CD4-positive, CD25-positive, alpha-beta regulatory T cell (primary cell): ENCODE data around the gene PKDCC. TPM values are rescaled to one million over a fixed set of nuclear protein-coding genes. Genes with fewer than 3 reads are reported as not detected.
"Not testable (repeated sequence)": the region's sequence is repeated elsewhere in the genome, so short reads cannot be mapped to it uniquely, and the experiment has no call there.

Experiments
- ATAC-seq, 2 donors: fragments of 150-1000 bp; cut with Tn5 transposase; one replicate each; pipeline ENCODE4 v1.10.0; 2021; ENCODE audit warnings: low read depth in 2 of 2, moderate number of reproducible peaks in 2 of 2, moderate library complexity in 1 of 2
- DNase-seq, 3 donors: peaks; one replicate each; pipeline versions ENCODE4 v3.0.0 to v3.0.0-alpha.2; 2012 to 2022; ENCODE audit warnings: mixed read lengths in 1 of 3
- H3K27ac ChIP-seq: one replicate; pipeline ENCODE4 v1.7.0; 2013; ENCODE audit warnings: mild to moderate bottlenecking, low read length; ENCODE audit not compliant: insufficient read depth, poor library complexity, severe bottlenecking
- H3K27me3 ChIP-seq: one replicate; pipeline ENCODE4 v1.7.0; 2013; ENCODE audit warnings: low read length; ENCODE audit not compliant: control insufficient read depth, insufficient read depth
- H3K36me3 ChIP-seq: one replicate; pipeline ENCODE4 v1.7.0; 2013; ENCODE audit warnings: mild to moderate bottlenecking, low read length, moderate library complexity; ENCODE audit not compliant: control insufficient read depth, insufficient read depth
- H3K4me1 ChIP-seq: 2 replicates; pipeline ENCODE4 v1.7.0; 2013; ENCODE audit warnings: mild to moderate bottlenecking, low read length; ENCODE audit not compliant: insufficient read depth, control insufficient read depth, poor library complexity, severe bottlenecking
- H3K4me3 ChIP-seq: one replicate; pipeline ENCODE4 v1.7.0; 2013; ENCODE audit warnings: low read depth, mild to moderate bottlenecking, low read length, moderate library complexity
- H3K9me3 ChIP-seq, 2 experiments: 1 replicate in 1 of 2; 2 replicates in 1 of 2; pipeline ENCODE4 v1.7.0; 2013; ENCODE audit warnings: low read length in 2 of 2, mild to moderate bottlenecking in 1 of 2, moderate library complexity in 1 of 2; ENCODE audit not compliant: control insufficient read depth in 2 of 2
- H3K27ac Mint-ChIP-seq, 3 donors: one replicate each; pipeline ENCODE4 v1.8.0; 2020 to 2022; ENCODE audit warnings: mild to moderate bottlenecking in 3 of 3, mixed read lengths in 3 of 3, moderate library complexity in 2 of 3
- H3K27me3 Mint-ChIP-seq: one replicate; pipeline ENCODE4 v1.8.0; 2022; ENCODE audit warnings: mild to moderate bottlenecking, mixed read lengths
- H3K36me3 Mint-ChIP-seq: one replicate; pipeline ENCODE4 v1.8.0; 2020; ENCODE audit warnings: mixed read lengths
- H3K4me1 Mint-ChIP-seq, 4 donors: one replicate each; pipeline ENCODE4 v1.8.0; 2020 to 2022; ENCODE audit warnings: mixed read lengths in 4 of 4, mild to moderate bottlenecking in 1 of 4
- H3K4me3 Mint-ChIP-seq, 4 donors: one replicate each; pipeline ENCODE4 v1.8.0; 2020 to 2022; ENCODE audit warnings: mild to moderate bottlenecking in 4 of 4, mixed read lengths in 4 of 4, moderate library complexity in 3 of 4
- H3K9me3 Mint-ChIP-seq, 7 donors: one replicate each; pipeline ENCODE4 v1.8.0; 2020 to 2022; ENCODE audit warnings: mixed read lengths in 7 of 7, mild to moderate bottlenecking in 3 of 7, moderate library complexity in 2 of 7
- polyA plus RNA-seq, 4 donors: library from polyadenylated mRNA; unstranded; fragments of 300-500 nt; fragmentation: Illumina TruSeq; gene quantifications; one replicate each; pipeline ENCODE4 v1.2.3, GENCODE V29; 2021
- total RNA-seq: library from RNA; stranded (reverse); gene quantifications from one replicate; pipeline ENCODE4 v1.2.3, GENCODE V29; 2022

The PKDCC gene
- total and polyA plus RNA-seq, 5 donors from 2014 or later: not detected

- DNase-seq (no peak), ATAC-seq (no peak)
- no peaks in the 10 kb centered on the region for H3K36me3 ChIP-seq
- H3K36me3 Mint-ChIP-seq: no peaks in the 10 kb centered on the region
- H3K4me3 Mint-ChIP-seq: no peak overlapping the region
- no peaks in the 10 kb centered on the region for H3K4me1 ChIP-seq
- H3K27ac ChIP-seq: no peak overlapping the region
- H3K9me3 Mint-ChIP-seq: peaks cover 0 to under 1% (median 0%) of the 10 kb centered on the region in 7 donors
- peaks cover 7% of the 10 kb centered on the region for H3K27me3 ChIP-seq
- H3K27ac Mint-ChIP-seq: no peak overlapping the region
- H3K4me3 ChIP-seq: no peak overlapping the region
- H3K4me1 Mint-ChIP-seq: peaks cover 0 to 16% (median 7%) of the 10 kb centered on the region in 4 donors
- no peaks in the 10 kb centered on the region for H3K9me3 ChIP-seq
- peaks cover 39% of the 10 kb centered on the region for H3K27me3 Mint-ChIP-seq
Observed at GRCh38 chr2:42082016-42082415, 34.2 kb downstream of the PKDCC start.

DNA sequence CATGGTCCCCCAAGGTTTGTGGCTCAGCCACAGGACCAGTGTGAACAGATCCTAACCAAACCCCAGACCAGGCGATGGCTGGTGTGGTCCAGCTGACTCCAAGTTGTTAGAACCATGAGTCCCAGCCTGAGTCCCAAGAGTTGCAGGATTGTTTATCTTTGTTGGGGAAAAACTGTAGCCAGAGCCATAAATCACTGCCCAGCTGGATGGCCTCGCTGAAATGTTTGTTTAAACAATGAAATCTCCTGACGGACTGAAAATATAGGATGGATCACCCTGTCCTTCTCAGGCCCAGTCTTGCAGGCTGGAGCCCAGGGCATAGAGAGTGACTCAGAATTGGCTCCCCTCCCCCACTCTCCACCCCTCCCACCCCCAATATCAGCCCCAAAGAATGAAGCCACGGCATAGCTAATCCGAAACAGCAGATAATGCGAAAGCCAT, 36.4 kb downstream of the PKDCC start:
- Histone ChIP-seq H3K4me3 (no peak overlapping the region), H3K27me3 (peaks cover 6% of the 10 kb centered on the region), H3K9me3 (no peaks in the 10 kb centered on the region), H3K4me1 (no peaks in the 10 kb centered on the region), H3K36me3 (no peaks in the 10 kb centered on the region), H3K27ac (no peak overlapping the region)
- H3K9me3 Mint-ChIP-seq: no peaks in the 10 kb centered on the region
- no peak for ATAC-seq
- no peak for DNase-seq
- peaks cover 32% of the 10 kb centered on the region for H3K27me3 Mint-ChIP-seq
- no peak overlapping the region for H3K27ac Mint-ChIP-seq
- no peak overlapping the region for H3K4me3 Mint-ChIP-seq
- peaks cover 0 to 16% (median 7%) of the 10 kb centered on the region in 4 donors for H3K4me1 Mint-ChIP-seq
- H3K36me3 Mint-ChIP-seq: no peaks in the 10 kb centered on the region

DNA sequence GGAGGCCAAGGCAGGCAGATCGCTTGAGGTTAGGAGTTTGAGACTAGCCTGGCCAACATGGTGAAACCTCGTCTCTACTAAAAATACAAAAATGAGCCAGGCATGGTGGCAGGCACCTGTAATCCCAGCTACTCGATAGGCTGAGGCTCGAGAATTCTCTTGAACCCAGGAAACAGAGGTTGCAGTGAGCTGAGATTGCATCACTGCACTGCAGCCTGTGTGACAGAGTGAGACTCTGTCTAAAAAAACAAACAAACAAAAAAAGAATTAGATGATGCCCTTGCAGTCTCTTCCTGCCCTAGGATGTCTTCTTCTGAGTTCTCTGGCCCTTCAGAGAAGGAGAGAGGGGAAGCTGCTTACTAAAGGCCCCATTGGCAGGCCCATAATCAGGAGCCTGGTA, 37.2 kb downstream of the PKDCC start:
- H3K36me3 ChIP-seq, H3K4me3 Mint-ChIP-seq, ATAC-seq, H3K27ac Mint-ChIP-seq, DNase-seq, H3K4me1 ChIP-seq, H3K36me3 Mint-ChIP-seq, H3K27me3 ChIP-seq, H3K4me3 ChIP-seq, H3K27ac ChIP-seq, H3K9me3 ChIP-seq, H3K9me3 Mint-ChIP-seq: not testable (repeated sequence)
- Mint-ChIP-seq H3K27me3 (peaks cover 23% of the 10 kb centered on the region), H3K4me1 (peaks cover 0 to 16% (median 8%) of the 10 kb centered on the region in 4 donors)

GRCh38 chr2:42085706-42086487, 38.1 kb downstream of the PKDCC start:
- H3K4me3 Mint-ChIP-seq: no peak overlapping the region
- no peak for DNase-seq
- Histone ChIP-seq H3K36me3 (no peaks in the 10 kb centered on the region), H3K4me3 (no peak overlapping the region), H3K9me3 (no peaks in the 10 kb centered on the region), H3K4me1 (no peaks in the 10 kb centered on the region), H3K27ac (no peak overlapping the region), H3K27me3 (no peaks in the 10 kb centered on the region)
- H3K27ac Mint-ChIP-seq: no peak overlapping the region
- H3K4me1 Mint-ChIP-seq: peaks cover 0 to 16% (median 8%) of the 10 kb centered on the region in 4 donors
- peaks cover 0 to 1% (median 0%) of the 10 kb centered on the region in 7 donors for H3K9me3 Mint-ChIP-seq
- no peaks in the 10 kb centered on the region for H3K36me3 Mint-ChIP-seq
- ATAC-seq: no peak
- H3K27me3 Mint-ChIP-seq: peaks cover 26% of the 10 kb centered on the region

DNA sequence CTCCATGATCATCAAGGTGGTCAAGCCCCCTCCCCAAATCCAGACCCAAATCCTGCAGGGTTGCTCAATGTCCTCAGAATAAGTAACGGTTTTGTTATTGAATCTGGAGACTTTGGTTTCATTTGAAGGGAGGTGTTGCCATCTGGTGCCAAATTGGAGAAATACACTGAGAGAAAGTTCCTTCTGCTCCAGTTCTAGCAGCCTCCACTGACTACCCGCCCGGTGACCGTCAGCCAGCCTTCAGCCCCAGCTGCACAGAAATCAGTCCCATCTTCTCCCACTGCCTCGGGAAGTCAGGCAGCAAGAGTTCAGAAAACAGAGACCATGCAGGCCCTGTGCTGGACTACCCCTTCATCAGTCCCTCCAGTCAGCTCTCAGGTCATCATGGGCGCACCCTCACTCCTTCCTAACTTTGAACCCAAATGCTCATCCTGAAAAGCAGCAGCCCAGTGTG, 38.7 kb downstream of the PKDCC start:
- H3K4me3 ChIP-seq: no peak overlapping the region
- no peak overlapping the region for H3K27ac ChIP-seq
- peaks cover 0 to 16% (median 8%) of the 10 kb centered on the region in 4 donors for H3K4me1 Mint-ChIP-seq
- peaks cover 25% of the 10 kb centered on the region for H3K27me3 Mint-ChIP-seq
- H3K27ac Mint-ChIP-seq: no peak overlapping the region
- H3K36me3 Mint-ChIP-seq: no peaks in the 10 kb centered on the region
- no peaks in the 10 kb centered on the region for H3K27me3 ChIP-seq
- H3K9me3 Mint-ChIP-seq: peaks cover 0 to 1% (median 0%) of the 10 kb centered on the region in 7 donors
- H3K36me3 ChIP-seq: no peaks in the 10 kb centered on the region
- no peak overlapping the region for H3K4me3 Mint-ChIP-seq
- H3K4me1 ChIP-seq: no peaks in the 10 kb centered on the region
- ATAC-seq (peak in 1 of 2 donors; percentile 34), DNase-seq (peak; percentile 12 to 71 (median 57))
- H3K9me3 ChIP-seq: no peaks in the 10 kb centered on the region

- Mint-ChIP-seq H3K36me3 (no peaks in the 10 kb centered on the region), H3K4me3 (no peak overlapping the region), H3K4me1 (peaks cover 0 to 16% (median 8%) of the 10 kb centered on the region in 4 donors), H3K9me3 (peaks cover 0 to 1% (median 0%) of the 10 kb centered on the region in 7 donors), H3K27ac (no peak overlapping the region), H3K27me3 (peaks cover 22% of the 10 kb centered on the region)
- ATAC-seq (no peak), DNase-seq (no peak)
- Histone ChIP-seq H3K9me3 (no peaks in the 10 kb centered on the region), H3K27me3 (no peaks in the 10 kb centered on the region), H3K36me3 (no peaks in the 10 kb centered on the region), H3K4me1 (no peaks in the 10 kb centered on the region), H3K4me3 (no peak overlapping the region), H3K27ac (no peak overlapping the region)
Observed at GRCh38 chr2:42087137-42087856, 39.5 kb downstream of the PKDCC start.

DNA sequence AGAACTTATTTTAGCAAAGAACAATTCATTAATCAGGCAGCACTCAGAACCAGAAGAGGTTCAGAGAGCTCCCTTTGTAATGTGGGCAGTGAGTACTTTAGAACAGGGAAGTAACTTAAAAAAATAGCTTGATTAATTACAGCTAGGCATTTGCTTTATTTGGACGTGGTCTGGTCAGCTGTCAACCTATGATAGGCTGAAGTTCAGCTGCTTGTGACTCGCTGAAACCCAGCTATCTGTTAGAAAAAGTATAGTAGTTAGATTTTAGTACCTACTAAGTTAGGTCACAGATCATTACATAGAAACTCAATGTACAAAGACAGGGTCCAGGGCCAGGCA, 40.0 kb downstream of the PKDCC start:
- H3K9me3 Mint-ChIP-seq: peaks cover 0 to 1% (median 0%) of the 10 kb centered on the region in 7 donors
- H3K4me1 Mint-ChIP-seq: peaks cover 0 to 12% (median 7%) of the 10 kb centered on the region in 4 donors
- no peaks in the 10 kb centered on the region for H3K36me3 ChIP-seq
- H3K27me3 ChIP-seq: no peaks in the 10 kb centered on the region
- no peaks in the 10 kb centered on the region for H3K4me1 ChIP-seq
- no peak overlapping the region for H3K27ac ChIP-seq
- H3K27ac Mint-ChIP-seq: no peak overlapping the region
- peaks cover 18% of the 10 kb centered on the region for H3K27me3 Mint-ChIP-seq
- no peak overlapping the region for H3K4me3 Mint-ChIP-seq
- no peaks in the 10 kb centered on the region for H3K36me3 Mint-ChIP-seq
- no peaks in the 10 kb centered on the region for H3K9me3 ChIP-seq
- DNase-seq (no peak), ATAC-seq (no peak)
- H3K4me3 ChIP-seq: no peak overlapping the region
